ENCODE measurements around the gene KIAA1143. TPM values are rescaled to one million over a fixed set of nuclear protein-coding genes. Genes with fewer than 3 reads are reported as not detected.
A peak's percentile ranks its signal among the peaks of the same experiment; 100 is the strongest.

The KIAA1143 gene
- total RNA-seq, 2 donors from 2014 or later, result 42.9 to 46.8 TPM

DNA sequence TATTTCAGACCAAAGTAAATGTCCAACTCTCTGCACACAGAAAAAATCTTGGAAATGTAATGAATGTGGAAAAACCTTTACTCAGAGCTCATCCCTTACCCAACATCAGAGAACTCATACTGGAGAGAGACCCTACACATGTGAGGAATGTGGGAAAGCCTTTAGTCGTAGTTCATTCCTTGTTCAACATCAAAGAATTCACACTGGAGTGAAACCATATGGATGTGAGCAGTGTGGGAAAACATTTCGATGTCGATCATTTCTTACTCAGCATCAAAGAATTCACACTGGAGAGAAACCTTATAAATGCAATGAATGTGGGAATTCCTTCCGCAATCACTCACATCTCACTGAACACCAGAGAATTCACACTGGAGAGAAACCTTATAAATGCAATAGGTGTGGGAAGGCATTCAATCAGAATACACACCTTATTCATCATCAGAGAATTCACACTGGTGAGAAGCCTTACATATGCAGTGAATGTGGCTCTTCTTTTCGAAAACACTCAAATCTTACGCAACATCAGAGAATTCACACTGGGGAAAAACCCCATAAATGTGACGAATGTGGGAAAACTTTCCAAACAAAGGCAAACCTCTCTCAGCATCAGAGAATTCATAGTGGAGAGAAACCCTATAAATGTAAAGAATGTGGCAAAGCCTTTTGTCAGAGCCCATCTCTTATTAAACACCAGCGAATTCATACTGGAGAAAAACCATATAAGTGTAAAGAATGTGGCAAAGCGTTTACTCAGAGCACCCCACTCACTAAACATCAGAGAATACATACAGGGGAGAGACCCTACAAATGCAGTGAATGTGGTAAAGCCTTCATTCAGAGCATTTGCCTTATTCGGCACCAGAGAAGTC, 40.0 kb downstream of the KIAA1143 start:
- Histone ChIP-seq H3K27ac (ENCODE audit: low read depth, low read length) (no peak overlapping the region), H3K27me3 (ENCODE audit: control insufficient read depth, insufficient read depth, low read length, poor library complexity, severe bottlenecking) (no peaks in the 10 kb centered on the region), H3K4me3 (ENCODE audit: low read length) (peak overlapping the region; percentile 73), H3K9ac (ENCODE audit: extremely low read depth, low read length, poor library complexity, severe bottlenecking) (no peak overlapping the region), H3K4me1 (ENCODE audit: control insufficient read depth, insufficient read depth, low read length) (no peaks in the 10 kb centered on the region), H3K36me3 (ENCODE audit: control insufficient read depth, insufficient read depth, low read length) (peaks cover 64% of the 10 kb centered on the region), H3K9me3 (ENCODE audit: control insufficient read depth, low read length) (peaks cover 96% of the 10 kb centered on the region)
- Mint-ChIP-seq H3K36me3 (ENCODE audit: low read depth) (peaks cover 5% of the 10 kb centered on the region), H3K9me3 (peaks cover 86% of the 10 kb centered on the region), H3K4me1 (no peaks in the 10 kb centered on the region), H3K4me3 (no peak overlapping the region), H3K27me3 (ENCODE audit: insufficient read depth) (peaks cover 7% of the 10 kb centered on the region), H3K27ac (no peak overlapping the region)
- DNase-seq, result no peak
- TF ChIP-seq, protein P1, sequence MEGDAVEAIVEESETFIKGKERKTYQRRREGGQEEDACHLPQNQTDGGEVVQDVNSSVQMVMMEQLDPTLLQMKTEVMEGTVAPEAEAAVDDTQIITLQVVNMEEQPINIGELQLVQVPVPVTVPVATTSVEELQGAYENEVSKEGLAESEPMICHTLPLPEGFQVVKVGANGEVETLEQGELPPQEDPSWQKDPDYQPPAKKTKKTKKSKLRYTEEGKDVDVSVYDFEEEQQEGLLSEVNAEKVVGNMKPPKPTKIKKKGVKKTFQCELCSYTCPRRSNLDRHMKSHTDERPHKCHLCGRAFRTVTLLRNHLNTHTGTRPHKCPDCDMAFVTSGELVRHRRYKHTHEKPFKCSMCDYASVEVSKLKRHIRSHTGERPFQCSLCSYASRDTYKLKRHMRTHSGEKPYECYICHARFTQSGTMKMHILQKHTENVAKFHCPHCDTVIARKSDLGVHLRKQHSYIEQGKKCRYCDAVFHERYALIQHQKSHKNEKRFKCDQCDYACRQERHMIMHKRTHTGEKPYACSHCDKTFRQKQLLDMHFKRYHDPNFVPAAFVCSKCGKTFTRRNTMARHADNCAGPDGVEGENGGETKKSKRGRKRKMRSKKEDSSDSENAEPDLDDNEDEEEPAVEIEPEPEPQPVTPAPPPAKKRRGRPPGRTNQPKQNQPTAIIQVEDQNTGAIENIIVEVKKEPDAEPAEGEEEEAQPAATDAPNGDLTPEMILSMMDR (conservative IDR thresholded peaks at IDR 0.05), result no peak
- 90 to 97% methylated on average over 4 to 10 of the region's 10 CpGs for whole genome bisulfite sequencing, 2 experiments (ENCODE audit: insufficient coverage in 1 of 2, insufficient read length in 1 of 2)

DNA sequence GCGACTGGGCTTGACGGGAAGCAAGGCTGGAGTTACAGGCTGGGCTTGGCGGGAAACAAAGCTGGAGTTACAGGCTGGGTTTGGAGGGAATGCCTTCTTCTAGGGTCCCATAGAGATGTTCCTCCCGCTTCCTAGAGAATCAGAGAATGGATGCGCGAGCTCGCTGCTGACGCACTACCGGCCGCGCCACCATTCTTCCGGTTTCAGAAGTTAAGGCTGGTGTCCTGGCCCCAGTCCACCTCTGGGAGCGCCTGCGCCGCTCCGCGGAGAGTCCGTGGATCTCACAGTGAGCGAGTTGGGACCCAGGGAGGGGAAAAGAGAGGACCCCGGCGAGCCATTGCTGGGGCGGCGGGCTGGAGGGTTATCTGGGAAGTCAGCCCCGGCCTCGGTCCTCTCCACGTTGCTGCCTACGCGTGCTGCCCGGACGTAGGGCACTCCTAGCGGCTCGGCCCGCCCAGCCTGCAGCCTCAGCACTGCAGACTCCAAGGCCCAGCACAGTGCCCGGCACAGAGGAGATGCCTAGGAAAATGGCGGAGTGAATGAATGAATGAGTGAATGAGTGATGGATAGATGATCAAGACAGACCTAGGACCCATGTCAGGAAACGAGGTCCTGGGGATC, 48.9 kb downstream of the KIAA1143 start, which contains the start of gene ZNF502:
Gene ZNF502, plus strand, starts transcription at position 206 of the 621 bp plus-strand sequence. CDS start 7,602 bp downstream, outside the sequence.
- H3K4me1 ChIP-seq (ENCODE audit: control insufficient read depth, insufficient read depth, low read length), result no peaks in the 10 kb centered on the region
- Mint-ChIP-seq H3K36me3 (ENCODE audit: low read depth) (no peaks in the 10 kb centered on the region), H3K9me3 (peaks cover 70% of the 10 kb centered on the region), H3K27ac (no peak within 1 kb of the TSS), H3K4me3 (peak within 1 kb of the TSS; percentile 39), H3K4me1 (no peaks in the 10 kb centered on the region), H3K27me3 (ENCODE audit: insufficient read depth) (peaks cover 21% of the 10 kb centered on the region)
- peak within 1 kb of the TSS; percentile 95 for H3K4me3 ChIP-seq (ENCODE audit: low read length)
- DNase-seq, result peak; percentile 87
- peaks cover 19% of the 10 kb centered on the region for H3K36me3 ChIP-seq (ENCODE audit: control insufficient read depth, insufficient read depth, low read length)
- H3K27me3 ChIP-seq (ENCODE audit: control insufficient read depth, insufficient read depth, low read length, poor library complexity, severe bottlenecking), result peaks cover 12% of the 10 kb centered on the region
- TF ChIP-seq, protein P1 (conservative IDR thresholded peaks at IDR 0.05), result no peak
- peak within 1 kb of the TSS; percentile 35 for H3K27ac ChIP-seq (ENCODE audit: low read depth, low read length)
- H3K9ac ChIP-seq (ENCODE audit: extremely low read depth, low read length, poor library complexity, severe bottlenecking), result peak within 1 kb of the TSS; percentile 58
- peaks cover 61% of the 10 kb centered on the region for H3K9me3 ChIP-seq (ENCODE audit: control insufficient read depth, low read length)
- WGBS, 2 experiments (ENCODE audit: insufficient coverage in 1 of 2, insufficient read length in 1 of 2), result 5 to 12% methylated on average over 19 to 36 of the region's 36 CpGs

Other genes with a start within 250 kb of the KIAA1143 start
- 10 to 100 TPM; 11.0 to 15.5 TPM for gene ZKSCAN7, start 206.4 kb downstream of the KIAA1143 start, total RNA-seq
- 10 to 100 TPM; 18.1 to 19.9 TPM for gene ZNF660, start 176.7 kb downstream of the KIAA1143 start, total RNA-seq
- 10 to 100 TPM; 22.7 to 31.9 TPM for gene ZNF197, start 136.6 kb downstream of the KIAA1143 start, total RNA-seq
- 10 to 100 TPM; 16.0 to 16.6 TPM for gene ZNF35, start 112.9 kb downstream of the KIAA1143 start, total RNA-seq
- gene ZNF502, start 49.0 kb downstream of the KIAA1143 start, total RNA-seq, result 1 to 10 TPM in 1 of 2 donors, under 1 TPM in 1; 0.29 to 1.6 TPM
- gene ZNF501, start 32.0 kb downstream of the KIAA1143 start, total RNA-seq, result 1 to 10 TPM; 5.3 to 6.6 TPM
- 10 to 100 TPM; 16.2 to 20.4 TPM for gene KIF15, start 175 bp upstream of the KIAA1143 start, total RNA-seq
- 10 to 100 TPM; 12.1 to 16.9 TPM for gene TMEM42, start 100.3 kb upstream of the KIAA1143 start, total RNA-seq
- not detected for gene TGM4, start 113.0 kb upstream of the KIAA1143 start, total RNA-seq
- gene ZDHHC3, start 214.6 kb upstream of the KIAA1143 start, total RNA-seq, result 10 to 100 TPM; 63.7 to 69.7 TPM
- gene EXOSC7, start 214.6 kb upstream of the KIAA1143 start, total RNA-seq, result 10 to 100 TPM; 61.2 to 69.4 TPM

Data from endodermal cell (in vitro differentiated cells).